NCI-H460 (cell line): Measurements from ENCODE around the gene STK32B. TPM values are rescaled to one million over a fixed set of nuclear protein-coding genes. Genes with fewer than 3 reads are reported as not detected.
"Not testable (repeated sequence)": the region's sequence is repeated elsewhere in the genome, so short reads cannot be mapped to it uniquely, and the experiment has no call there.

Source experiments
- DNase-seq: peaks from one replicate; pipeline ENCODE4 v3.0.0-alpha.2; 2016; ENCODE audit warnings: low read depth; ENCODE audit errors: extremely low read depth
- total RNA-seq: library from RNA; depleted of rRNA; stranded (reverse); fragments of >200 nt; shearing (Covaris generic); gene quantifications from 2 replicates; pipeline ENCODE4 v1.2.3, GENCODE V29; 2014

Gene STK32B
- total RNA-seq, 1 experiment from 2014 or later: 1.5 TPM

GRCh38 chr4:5066101-5066500 is 14.8 kb downstream of the STK32B start:
- DNase-seq: no peak

GRCh38 chr4:5066968-5067367 is 15.7 kb downstream of the STK32B start:
- not testable (repeated sequence) for DNase-seq

GRCh38 chr4:5067908-5068307 is 16.6 kb downstream of the STK32B start:
- DNase-seq: no peak

- DNase-seq: no peak
These were observed 18.6 kb downstream of the STK32B start for GRCh38 chr4:5069901-5070300.

- DNase-seq: no peak
These were observed 21.7 kb downstream of the STK32B start for GRCh38 chr4:5072948-5073347.

- DNase-seq: no peak
These were observed 26.7 kb downstream of the STK32B start for GRCh38 chr4:5078009-5078408.

GRCh38 chr4:5079581-5079980 is 28.3 kb downstream of the STK32B start:
- no peak for DNase-seq

- no peak for DNase-seq
These were observed 30.2 kb downstream of the STK32B start for GRCh38 chr4:5081441-5081999.

- no peak for DNase-seq
These were observed 31.1 kb downstream of the STK32B start for GRCh38 chr4:5082376-5082775.

GRCh38 chr4:5084911-5085475 is 33.7 kb downstream of the STK32B start:
- no peak for DNase-seq

- DNase-seq: no peak
These were observed 35.3 kb downstream of the STK32B start for GRCh38 chr4:5086535-5086934.

- no peak for DNase-seq
These were observed 45.0 kb downstream of the STK32B start for GRCh38 chr4:5096261-5096660.

- DNase-seq: no peak
These were observed 46.9 kb downstream of the STK32B start for GRCh38 chr4:5098176-5098575.

- no peak for DNase-seq
These were observed 49.1 kb downstream of the STK32B start for GRCh38 chr4:5100336-5100735.

GRCh38 chr4:5100986-5101385 is 49.7 kb downstream of the STK32B start:
- no peak for DNase-seq

GRCh38 chr4:5101571-5101970 is 50.3 kb downstream of the STK32B start:
- DNase-seq: no peak

GRCh38 chr4:5110901-5111300 is 59.6 kb downstream of the STK32B start:
- DNase-seq: no peak

GRCh38 chr4:5112333-5113095 is 61.2 kb downstream of the STK32B start:
- DNase-seq: no peak

GRCh38 chr4:5114950-5115349 is 63.7 kb downstream of the STK32B start:
- DNase-seq: no peak

GRCh38 chr4:5118091-5118786 is 67.0 kb downstream of the STK32B start:
- DNase-seq: no peak

- DNase-seq: no peak
These were observed 67.9 kb downstream of the STK32B start for GRCh38 chr4:5118994-5119835.
